ENCODE measurements around the gene NDFIP2.
"Not testable (repeated sequence)": the region's sequence is repeated elsewhere in the genome, so short reads cannot be mapped to it uniquely, and the experiment has no call there.

NDFIP2 gene

GRCh38 chr13:79540504-79540903, 59.5 kb downstream of the NDFIP2 start:
- DNase-seq: no peak

- DNase-seq: no peak
Measured at GRCh38 chr13:79541426-79542049, 60.6 kb downstream of the NDFIP2 start.

- no peak for DNase-seq
Measured at GRCh38 chr13:79543883-79544282, 62.9 kb downstream of the NDFIP2 start.

- DNase-seq: no peak
Measured at GRCh38 chr13:79547211-79548195, 66.5 kb downstream of the NDFIP2 start.

- no peak for DNase-seq
Measured at GRCh38 chr13:79548902-79549301, 67.9 kb downstream of the NDFIP2 start.

- no peak for DNase-seq
Measured at GRCh38 chr13:79549355-79550106, 68.6 kb downstream of the NDFIP2 start.

- no peak for DNase-seq
Measured at GRCh38 chr13:79557666-79558065, 76.7 kb downstream of the NDFIP2 start.

GRCh38 chr13:79560954-79561353, 80.0 kb downstream of the NDFIP2 start:
- no peak for DNase-seq

- DNase-seq: no peak
Measured at GRCh38 chr13:79562557-79562956, 81.6 kb downstream of the NDFIP2 start.

- no peak for DNase-seq
Measured at GRCh38 chr13:79566118-79566517, 85.2 kb downstream of the NDFIP2 start.

GRCh38 chr13:79571147-79571546, 90.2 kb downstream of the NDFIP2 start:
- no peak for DNase-seq

GRCh38 chr13:79573892-79574291, 92.9 kb downstream of the NDFIP2 start:
- DNase-seq: not testable (repeated sequence)

- DNase-seq: no peak
Measured at GRCh38 chr13:79581870-79582315, 100.9 kb downstream of the NDFIP2 start.

GRCh38 chr13:79582896-79583295, 101.9 kb downstream of the NDFIP2 start:
- DNase-seq: no peak

GRCh38 chr13:79585033-79585432, 104.1 kb downstream of the NDFIP2 start:
- no peak for DNase-seq

GRCh38 chr13:79589603-79590393, 108.8 kb downstream of the NDFIP2 start:
- DNase-seq: no peak

GRCh38 chr13:79590394-79590676, 109.4 kb downstream of the NDFIP2 start:
- no peak for DNase-seq

- no peak for DNase-seq
Measured at GRCh38 chr13:79591493-79591892, 110.5 kb downstream of the NDFIP2 start.

GRCh38 chr13:79593121-79593520, 112.2 kb downstream of the NDFIP2 start:
- DNase-seq: no peak

- no peak for DNase-seq
Measured at GRCh38 chr13:79593641-79594275, 112.8 kb downstream of the NDFIP2 start.

GRCh38 chr13:79600146-79600545, 119.2 kb downstream of the NDFIP2 start:
- not testable (repeated sequence) for DNase-seq

GRCh38 chr13:79602936-79603335, 122.0 kb downstream of the NDFIP2 start:
- no peak for DNase-seq

All from activated gamma-delta T cell treated with Interleukin-2 at 50 U/mL for 16 hours (primary cell).